ENCODE measurements around the gene TNNT1.

- TF ChIP-seq CTCF (IDR thresholded peaks at IDR 0.05): no peak
- TF ChIP-seq POLR2A (IDR thresholded peaks at IDR 0.05): no peak
Measured at GRCh38 chr19:55175117-55175867, 26.3 kb upstream of the TNNT1 start.
